ENCODE measurements around the gene POLR2J. TPM values are rescaled to one million over a fixed set of nuclear protein-coding genes. Genes with fewer than 3 reads are reported as not detected.

The POLR2J gene
- total RNA-seq, 1 donor from 2014 or later: 37.1 TPM

DNA sequence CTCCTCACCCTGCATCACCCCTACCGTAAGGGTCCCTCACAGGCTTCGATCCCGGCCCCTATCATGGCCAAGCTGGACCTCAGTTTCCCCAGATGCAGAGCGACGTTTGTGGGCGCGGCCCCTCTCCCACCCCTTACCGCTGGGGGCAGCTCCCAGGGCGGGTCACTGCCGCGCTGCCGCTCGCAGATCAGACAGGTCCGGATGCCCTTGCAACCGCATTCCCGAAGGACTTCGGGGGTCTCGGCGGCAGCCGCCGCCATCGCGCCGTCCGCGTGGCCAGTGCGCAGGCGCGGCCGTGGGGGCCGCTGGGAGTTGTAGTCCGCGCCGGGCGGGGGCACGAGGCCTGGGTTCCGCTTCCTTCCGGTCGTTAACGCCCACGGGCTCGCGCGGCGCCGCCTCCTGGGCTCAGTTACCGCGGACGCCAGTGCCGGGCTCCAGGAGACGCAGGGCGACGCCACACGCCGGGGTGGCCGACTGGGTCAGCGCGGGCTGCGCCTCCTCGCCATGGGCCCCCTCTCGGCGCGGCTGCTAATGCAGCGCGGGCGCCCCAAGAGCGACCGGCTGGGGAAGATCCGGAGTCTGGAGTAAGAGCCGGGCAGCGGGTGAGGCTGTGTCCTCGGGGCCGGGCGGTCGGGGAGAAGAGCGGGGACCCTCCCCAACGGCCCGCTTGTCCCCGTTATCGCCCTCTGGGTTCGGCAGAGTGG, 14.0 kb downstream of the POLR2J start, which contains the start of the genes ALKBH4 and LRWD1:
ALKBH4 (minus strand) TSS at position 287 of the 704 bp plus-strand sequence; CDS start at position 260, 27 bp downstream.
LRWD1 (plus strand) TSS at position 408 of the 704 bp plus-strand sequence; CDS start at position 505, 97 bp downstream.
- no peaks in the 10 kb centered on the region for H3K9me3 Mint-ChIP-seq
- TF ChIP-seq, protein P1, sequence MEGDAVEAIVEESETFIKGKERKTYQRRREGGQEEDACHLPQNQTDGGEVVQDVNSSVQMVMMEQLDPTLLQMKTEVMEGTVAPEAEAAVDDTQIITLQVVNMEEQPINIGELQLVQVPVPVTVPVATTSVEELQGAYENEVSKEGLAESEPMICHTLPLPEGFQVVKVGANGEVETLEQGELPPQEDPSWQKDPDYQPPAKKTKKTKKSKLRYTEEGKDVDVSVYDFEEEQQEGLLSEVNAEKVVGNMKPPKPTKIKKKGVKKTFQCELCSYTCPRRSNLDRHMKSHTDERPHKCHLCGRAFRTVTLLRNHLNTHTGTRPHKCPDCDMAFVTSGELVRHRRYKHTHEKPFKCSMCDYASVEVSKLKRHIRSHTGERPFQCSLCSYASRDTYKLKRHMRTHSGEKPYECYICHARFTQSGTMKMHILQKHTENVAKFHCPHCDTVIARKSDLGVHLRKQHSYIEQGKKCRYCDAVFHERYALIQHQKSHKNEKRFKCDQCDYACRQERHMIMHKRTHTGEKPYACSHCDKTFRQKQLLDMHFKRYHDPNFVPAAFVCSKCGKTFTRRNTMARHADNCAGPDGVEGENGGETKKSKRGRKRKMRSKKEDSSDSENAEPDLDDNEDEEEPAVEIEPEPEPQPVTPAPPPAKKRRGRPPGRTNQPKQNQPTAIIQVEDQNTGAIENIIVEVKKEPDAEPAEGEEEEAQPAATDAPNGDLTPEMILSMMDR (IDR thresholded peaks at IDR 0.05; ENCODE audit: unreplicated experiment): peak; percentile 22

DNA sequence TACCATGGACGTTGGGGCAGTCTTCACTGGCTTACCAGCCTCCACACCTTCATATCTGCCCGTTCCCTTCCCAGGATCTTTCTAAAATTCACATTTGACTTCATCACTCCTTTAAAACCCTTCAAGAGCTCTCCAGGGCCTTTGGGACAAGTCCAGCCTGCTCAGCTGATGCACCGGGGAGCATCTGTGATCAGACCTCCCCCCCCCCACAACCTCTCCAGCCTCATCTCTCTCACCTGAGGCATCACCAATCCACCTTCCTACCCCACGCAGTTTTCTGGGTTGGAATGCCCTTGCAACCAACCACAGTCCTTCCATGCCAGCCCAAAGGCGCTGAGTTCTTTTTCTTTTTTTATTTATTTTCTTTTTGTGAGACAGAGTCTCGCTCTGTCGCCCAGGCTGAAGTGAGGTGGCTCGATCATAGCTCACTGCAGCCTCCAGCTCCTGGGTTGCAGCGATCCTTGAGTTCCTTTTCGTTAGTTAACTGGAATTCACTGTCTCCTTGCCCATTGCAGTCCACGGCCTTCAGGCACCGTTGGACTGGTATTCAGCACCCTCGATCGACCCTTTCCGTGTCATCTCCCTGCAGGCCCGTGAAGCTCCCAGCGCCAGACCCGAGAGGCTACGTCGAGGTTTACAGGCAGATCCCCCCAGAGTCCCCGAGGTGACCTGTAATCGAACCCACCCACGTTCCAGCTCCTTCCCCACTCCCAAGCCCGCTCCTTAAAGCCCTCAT, 14.7 kb downstream of the POLR2J start:
- Mint-ChIP-seq H3K27me3 (ENCODE audit: low read depth) (no peaks in the 10 kb centered on the region), H3K27ac (peak overlapping the region; percentile 94), H3K4me1 (peaks cover 19% of the 10 kb centered on the region), H3K4me3 (peak overlapping the region; percentile 96), H3K9me3 (no peaks in the 10 kb centered on the region), H3K36me3 (peaks cover 2% of the 10 kb centered on the region)
- DNase-seq (ENCODE audit: low spot score in 2 of 2, unreplicated experiment in 2 of 2): no peak
- TF ChIP-seq, protein P1 (IDR thresholded peaks at IDR 0.05; ENCODE audit: unreplicated experiment): no peak

More for the DNA sequence above, 14.0 kb downstream of the POLR2J start, which contains the start of the genes ALKBH4 and LRWD1:
- Mint-ChIP-seq H3K4me3 (peak within 1 kb of the TSS; percentile 96), H3K4me1 (peaks cover 19% of the 10 kb centered on the region), H3K36me3 (no peaks in the 10 kb centered on the region), H3K27ac (peak within 1 kb of the TSS; percentile 94), H3K27me3 (ENCODE audit: low read depth) (no peaks in the 10 kb centered on the region)
- peak; percentile 89 to 94 for DNase-seq (ENCODE audit: low spot score in 2 of 2, unreplicated experiment in 2 of 2)

DNA sequence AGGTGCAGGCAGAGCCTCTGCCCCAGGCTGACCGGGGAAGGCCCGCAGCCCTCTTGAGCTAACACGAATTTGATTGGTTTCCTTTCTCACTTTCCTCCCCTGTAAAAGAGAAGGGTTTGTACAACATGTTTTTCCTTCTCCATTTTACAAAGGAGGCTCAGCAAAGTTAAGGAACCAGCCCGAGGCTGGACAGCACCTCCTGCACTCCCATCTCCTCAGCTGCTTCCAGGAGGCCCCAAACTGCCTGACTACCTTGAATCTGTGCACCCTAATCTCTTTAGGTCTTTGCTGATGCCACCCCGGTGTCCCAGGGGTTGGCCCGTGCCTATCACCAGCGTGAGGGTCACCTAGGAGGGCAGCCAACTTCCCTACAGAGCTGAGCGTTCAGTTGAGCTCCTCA, 18.3 kb downstream of the POLR2J start:
- TF ChIP-seq, protein P1 (IDR thresholded peaks at IDR 0.05; ENCODE audit: unreplicated experiment): no peak
- H3K36me3 Mint-ChIP-seq: peaks cover 4% of the 10 kb centered on the region
- H3K4me3 Mint-ChIP-seq: no peak overlapping the region
- peaks cover 12% of the 10 kb centered on the region for H3K4me1 Mint-ChIP-seq
- no peaks in the 10 kb centered on the region for H3K9me3 Mint-ChIP-seq
- no peaks in the 10 kb centered on the region for H3K27me3 Mint-ChIP-seq (ENCODE audit: low read depth)
- no peak overlapping the region for H3K27ac Mint-ChIP-seq
- no peak for DNase-seq (ENCODE audit: low spot score in 2 of 2, unreplicated experiment in 2 of 2)

DNA sequence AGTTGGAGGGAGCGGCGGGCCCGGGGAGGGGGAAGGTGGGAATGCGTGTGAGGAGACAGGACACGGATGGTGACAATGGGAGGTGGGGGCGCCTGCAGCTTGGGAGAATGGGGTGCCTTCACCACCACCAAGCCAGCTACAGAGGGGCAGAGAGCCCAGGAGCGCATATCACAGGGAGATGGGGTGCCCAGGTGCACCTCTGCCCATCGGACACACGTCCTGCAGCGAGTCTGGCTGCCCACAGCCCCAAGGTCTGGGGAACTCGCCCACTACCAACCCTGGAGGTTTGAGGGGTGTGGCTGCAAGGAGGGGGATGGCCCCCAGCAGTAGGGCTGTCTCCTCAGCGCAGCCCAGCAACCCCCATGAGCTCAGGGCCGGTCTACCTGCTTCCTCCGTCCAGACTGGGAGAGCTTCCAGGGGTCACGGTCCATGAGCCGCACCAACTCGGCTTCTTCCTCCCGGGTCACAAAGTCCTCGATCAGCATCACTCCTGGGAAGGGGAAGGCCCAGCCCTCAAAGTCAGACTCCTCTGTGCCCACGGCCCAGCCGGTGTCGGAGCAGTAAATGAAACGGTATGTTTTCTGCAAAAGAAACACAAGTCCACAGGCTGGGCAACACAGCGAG, 19.4 kb downstream of the POLR2J start:
- H3K27me3 Mint-ChIP-seq (ENCODE audit: low read depth): no peaks in the 10 kb centered on the region
- H3K36me3 Mint-ChIP-seq: peaks cover 6% of the 10 kb centered on the region
- peaks cover 8% of the 10 kb centered on the region for H3K4me1 Mint-ChIP-seq
- no peak for DNase-seq (ENCODE audit: low spot score in 2 of 2, unreplicated experiment in 2 of 2)
- TF ChIP-seq, protein P1 (IDR thresholded peaks at IDR 0.05; ENCODE audit: unreplicated experiment): no peak
- H3K27ac Mint-ChIP-seq: no peak overlapping the region
- H3K4me3 Mint-ChIP-seq: no peak overlapping the region
- H3K9me3 Mint-ChIP-seq: no peaks in the 10 kb centered on the region

DNA sequence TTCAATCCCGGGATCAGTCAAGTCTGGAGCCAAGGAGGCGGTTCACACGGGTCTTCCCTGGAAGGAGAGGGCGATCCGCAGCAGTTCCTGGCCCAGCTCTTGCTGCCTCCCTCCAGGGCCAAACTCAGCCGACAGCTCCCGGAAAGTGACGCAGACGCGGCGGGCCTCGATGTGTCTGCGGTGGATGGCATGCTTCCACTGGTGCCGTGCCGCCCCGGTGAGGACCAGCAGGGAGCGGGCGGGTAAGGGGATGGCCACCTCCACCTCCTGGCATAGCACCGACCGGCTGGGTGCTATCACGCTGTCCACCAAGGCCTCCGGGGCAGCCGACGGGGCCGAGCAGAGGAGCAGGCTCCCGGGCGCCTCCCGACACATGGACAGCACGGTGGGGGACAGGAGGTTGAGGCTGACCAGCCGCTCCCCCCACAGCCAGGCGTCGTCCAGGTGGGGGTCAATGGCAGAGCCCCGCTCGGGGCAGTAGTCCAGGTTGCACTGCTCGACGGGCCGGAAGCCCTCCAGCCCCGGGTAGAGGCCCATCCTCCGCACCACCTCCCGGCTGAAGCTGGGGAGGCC, 21.3 kb downstream of the POLR2J start:
- Mint-ChIP-seq H3K4me3 (no peak overlapping the region), H3K36me3 (peaks cover 6% of the 10 kb centered on the region), H3K27me3 (ENCODE audit: low read depth) (no peaks in the 10 kb centered on the region), H3K27ac (no peak overlapping the region), H3K4me1 (no peaks in the 10 kb centered on the region), H3K9me3 (no peaks in the 10 kb centered on the region)
- no peak for DNase-seq (ENCODE audit: low spot score in 2 of 2, unreplicated experiment in 2 of 2)
- TF ChIP-seq, protein P1 (IDR thresholded peaks at IDR 0.05; ENCODE audit: unreplicated experiment): no peak

All from mesothelial cell of epicardium (in vitro differentiated cells).